Kidney epithelial cell (primary cell): ENCODE results near the gene ERC1. TPM values are rescaled to one million over a fixed set of nuclear protein-coding genes. Genes with fewer than 3 reads are reported as not detected.
A peak's percentile ranks its signal among the peaks of the same experiment; 100 is the strongest.

Experiments used
- DNase-seq: peaks from one replicate; pipeline ENCODE4 v3.0.0-alpha.2; 2010; ENCODE audit warnings: low read depth
- H3K27me3 ChIP-seq: 2 replicates; pipeline ENCODE4 v1.6.0; 2011; ENCODE audit warnings: low read length; ENCODE audit not compliant: control insufficient read depth, insufficient read depth
- H3K36me3 ChIP-seq: 2 replicates; pipeline ENCODE4 v1.5.1; 2011; ENCODE audit warnings: low read length; ENCODE audit not compliant: control insufficient read depth, insufficient read depth
- H3K4me3 ChIP-seq: 2 replicates; pipeline ENCODE4 v1.5.1; 2011; ENCODE audit warnings: low read depth, mild to moderate bottlenecking, control low read depth, low read length
- CTCF ChIP-seq: IDR thresholded peaks from 2 replicates; pipeline ENCODE4 v1.5.1; 2011; ENCODE audit warnings: mild to moderate bottlenecking, moderate library complexity, low read length, control low read depth, inconsistent platforms; ENCODE audit not compliant: insufficient read depth, poor library complexity, severe bottlenecking
- total RNA-seq: library from RNA; depleted of rRNA; stranded (reverse); fragments of >200 nt; gene quantifications from 2 replicates; pipeline ENCODE4 v1.2.3, GENCODE V29; 2015

The ERC1 gene
- total RNA-seq, 1 donor from 2014 or later, result 16.4 TPM

GRCh38 chr12:1297639-1298175 lies 306.7 kb downstream of the ERC1 start:
- no peak for DNase-seq
- Histone ChIP-seq H3K27me3 (no peaks in the 10 kb centered on the region), H3K4me3 (no peak overlapping the region), H3K36me3 (no peaks in the 10 kb centered on the region)
- no peak for TF ChIP-seq CTCF

- Histone ChIP-seq H3K27me3 (no peaks in the 10 kb centered on the region), H3K4me3 (no peak overlapping the region), H3K36me3 (no peaks in the 10 kb centered on the region)
- TF ChIP-seq CTCF, result no peak
- DNase-seq, result no peak
Measured at GRCh38 chr12:1300460-1300859, 309.4 kb downstream of the ERC1 start.

DNA sequence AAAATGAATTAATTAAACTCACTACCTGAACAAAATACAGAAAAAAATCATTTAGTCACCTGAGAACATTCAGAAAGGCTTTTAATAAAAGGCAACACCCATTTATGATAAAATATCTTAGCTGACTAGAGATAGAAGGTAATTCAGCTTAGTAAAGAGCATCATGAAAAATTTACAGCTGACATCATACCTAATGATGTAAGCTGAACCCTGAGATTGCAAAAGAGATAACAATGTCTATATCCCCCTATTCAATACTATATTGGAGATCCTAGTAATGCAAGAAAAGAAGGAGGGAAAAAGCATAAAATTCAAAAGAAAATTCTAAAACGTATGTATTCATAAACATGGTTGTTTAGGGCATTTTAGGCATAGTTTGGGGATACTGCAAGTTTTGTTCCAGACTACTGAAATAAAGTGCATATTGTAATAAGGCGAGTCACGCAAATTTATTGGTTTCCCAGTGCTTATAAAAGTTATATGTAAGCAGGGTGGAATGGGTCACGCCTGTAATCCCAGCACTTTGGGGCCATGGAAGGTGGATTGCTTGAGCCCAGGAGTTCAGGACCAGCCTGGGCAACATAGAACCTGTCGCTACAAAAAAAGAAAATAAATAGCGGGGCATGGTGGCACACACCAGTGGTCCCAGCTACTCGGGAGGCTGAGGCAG lies 311.3 kb downstream of the ERC1 start:
- Histone ChIP-seq H3K4me3 (no peak overlapping the region), H3K27me3 (no peaks in the 10 kb centered on the region), H3K36me3 (no peaks in the 10 kb centered on the region)
- no peak for DNase-seq
- no peak for TF ChIP-seq CTCF

DNA sequence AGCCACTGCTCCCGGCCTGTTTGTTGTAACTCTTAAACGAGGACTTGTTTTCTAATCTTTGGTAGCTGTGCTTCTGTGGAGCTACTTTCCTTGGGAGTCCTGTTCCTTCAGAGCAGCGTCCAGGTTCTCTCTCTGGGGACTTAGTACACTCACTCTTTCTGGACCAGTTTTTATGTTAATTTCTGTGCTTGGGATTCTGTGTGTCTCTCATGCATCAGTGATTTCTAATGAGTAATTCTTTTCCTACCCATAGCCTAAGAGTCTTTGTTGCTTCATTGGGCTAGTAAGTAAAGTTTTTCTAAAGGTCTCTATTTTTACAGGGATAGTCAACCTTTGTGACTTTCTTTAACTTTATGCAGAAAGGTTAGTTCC lies 314.0 kb downstream of the ERC1 start:
- Histone ChIP-seq H3K4me3 (no peak overlapping the region), H3K36me3 (no peaks in the 10 kb centered on the region), H3K27me3 (no peaks in the 10 kb centered on the region)
- peak; percentile 29 for DNase-seq
- no peak for TF ChIP-seq CTCF

DNA sequence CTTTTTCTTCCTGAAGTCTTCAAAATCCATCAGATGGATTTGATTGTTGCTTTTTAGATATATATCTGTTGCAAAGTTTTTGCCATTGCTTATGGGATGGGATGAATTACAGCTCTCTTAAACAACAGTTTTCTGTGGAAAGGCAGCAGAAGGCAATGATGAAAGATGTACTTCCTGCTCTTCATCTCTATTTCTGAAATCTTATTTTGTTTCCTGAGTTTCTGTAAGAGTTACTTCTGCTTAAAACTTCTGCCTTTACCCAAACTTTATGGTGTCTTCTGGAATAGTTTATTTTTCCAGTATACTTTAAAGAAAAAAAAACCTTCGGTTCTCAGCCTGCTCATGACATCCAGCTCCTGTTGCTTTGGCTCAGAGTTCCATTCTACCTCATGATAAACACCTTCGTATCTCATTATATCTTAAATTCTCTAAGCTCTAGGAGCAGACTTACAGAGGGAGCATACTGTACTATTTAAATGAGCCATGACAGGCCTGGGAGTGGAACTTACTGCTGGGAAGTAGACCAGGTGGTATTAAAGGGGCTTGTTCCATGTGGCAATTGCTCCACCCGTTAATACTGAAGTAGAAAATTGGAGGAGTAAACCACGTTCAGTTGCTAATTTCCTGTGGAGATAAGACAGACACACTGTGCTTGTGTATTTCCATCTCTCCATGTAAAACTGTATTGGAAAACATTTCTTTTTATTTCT lies 314.9 kb downstream of the ERC1 start:
- DNase-seq, result no peak
- H3K27me3 ChIP-seq, result no peaks in the 10 kb centered on the region
- H3K36me3 ChIP-seq, result no peaks in the 10 kb centered on the region
- no peak for TF ChIP-seq CTCF
- no peak overlapping the region for H3K4me3 ChIP-seq

- no peak for TF ChIP-seq CTCF
- DNase-seq, result no peak
- Histone ChIP-seq H3K27me3 (no peaks in the 10 kb centered on the region), H3K4me3 (no peak overlapping the region), H3K36me3 (no peaks in the 10 kb centered on the region)
Measured at GRCh38 chr12:1306817-1307216, 315.8 kb downstream of the ERC1 start.
